ENCODE data around the gene DENND1B.

DENND1B gene, protein sequence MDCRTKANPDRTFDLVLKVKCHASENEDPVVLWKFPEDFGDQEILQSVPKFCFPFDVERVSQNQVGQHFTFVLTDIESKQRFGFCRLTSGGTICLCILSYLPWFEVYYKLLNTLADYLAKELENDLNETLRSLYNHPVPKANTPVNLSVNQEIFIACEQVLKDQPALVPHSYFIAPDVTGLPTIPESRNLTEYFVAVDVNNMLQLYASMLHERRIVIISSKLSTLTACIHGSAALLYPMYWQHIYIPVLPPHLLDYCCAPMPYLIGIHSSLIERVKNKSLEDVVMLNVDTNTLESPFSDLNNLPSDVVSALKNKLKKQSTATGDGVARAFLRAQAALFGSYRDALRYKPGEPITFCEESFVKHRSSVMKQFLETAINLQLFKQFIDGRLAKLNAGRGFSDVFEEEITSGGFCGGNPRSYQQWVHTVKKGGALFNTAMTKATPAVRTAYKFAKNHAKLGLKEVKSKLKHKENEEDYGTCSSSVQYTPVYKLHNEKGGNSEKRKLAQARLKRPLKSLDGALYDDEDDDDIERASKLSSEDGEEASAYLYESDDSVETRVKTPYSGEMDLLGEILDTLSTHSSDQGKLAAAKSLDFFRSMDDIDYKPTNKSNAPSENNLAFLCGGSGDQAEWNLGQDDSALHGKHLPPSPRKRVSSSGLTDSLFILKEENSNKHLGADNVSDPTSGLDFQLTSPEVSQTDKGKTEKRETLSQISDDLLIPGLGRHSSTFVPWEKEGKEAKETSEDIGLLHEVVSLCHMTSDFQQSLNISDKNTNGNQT

GRCh38 chr1:197775282-197776262 is at the start of gene DENND1B:
Gene DENND1B, minus strand, starts transcription at chr1:197775480. Its CDS starts 325 bp downstream, at chr1:197775155.
- no peak for DNase-seq

GRCh38 chr1:197814306-197814705 is 39.0 kb upstream of the DENND1B start:
- DNase-seq = no peak

DNA sequence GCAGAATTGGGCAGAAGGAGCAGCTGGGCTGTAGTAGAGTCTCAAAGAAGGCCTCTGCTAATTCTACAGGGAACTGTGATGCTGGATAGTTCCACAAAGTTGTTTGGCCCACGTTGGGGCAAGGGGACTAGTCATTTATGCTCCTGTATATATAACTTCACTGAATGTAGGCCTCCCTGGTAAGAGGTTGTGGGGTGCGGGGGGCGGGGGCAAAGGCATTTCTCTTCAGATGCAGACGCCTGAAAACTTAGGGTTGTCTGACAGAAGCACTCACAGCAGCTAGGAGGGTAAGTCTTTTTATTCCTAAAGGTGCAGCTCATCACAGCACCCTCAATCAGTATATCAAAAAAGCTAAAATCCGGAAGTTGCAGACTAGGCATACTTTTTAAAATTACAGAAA is 38.5 kb upstream of the DENND1B start:
- DNase-seq = no peak

DNA sequence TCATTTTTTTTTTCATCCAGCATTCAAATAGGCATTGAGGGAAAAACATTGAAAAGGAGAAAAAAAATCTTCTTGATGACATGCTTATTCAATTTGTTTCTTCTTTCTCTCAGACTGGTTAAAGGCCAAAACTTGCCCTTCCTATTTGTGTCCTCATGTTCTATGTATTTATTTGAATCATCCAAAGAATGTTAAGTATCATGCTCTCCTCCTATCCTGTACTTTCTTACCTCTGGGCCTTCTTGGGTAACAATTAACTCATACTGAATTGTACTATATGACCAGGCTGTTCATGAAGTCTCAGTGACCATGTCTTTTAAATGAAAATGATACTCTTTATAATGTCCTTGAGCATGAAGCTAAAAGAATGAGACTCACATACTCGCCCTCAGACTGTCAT is 36.5 kb upstream of the DENND1B start:
- DNase-seq = no peak

GRCh38 chr1:197810812-197811211 is 35.5 kb upstream of the DENND1B start:
- no peak for DNase-seq

- DNase-seq = no peak
These were observed 33.6 kb upstream of the DENND1B start for GRCh38 chr1:197808880-197809279.

DNA sequence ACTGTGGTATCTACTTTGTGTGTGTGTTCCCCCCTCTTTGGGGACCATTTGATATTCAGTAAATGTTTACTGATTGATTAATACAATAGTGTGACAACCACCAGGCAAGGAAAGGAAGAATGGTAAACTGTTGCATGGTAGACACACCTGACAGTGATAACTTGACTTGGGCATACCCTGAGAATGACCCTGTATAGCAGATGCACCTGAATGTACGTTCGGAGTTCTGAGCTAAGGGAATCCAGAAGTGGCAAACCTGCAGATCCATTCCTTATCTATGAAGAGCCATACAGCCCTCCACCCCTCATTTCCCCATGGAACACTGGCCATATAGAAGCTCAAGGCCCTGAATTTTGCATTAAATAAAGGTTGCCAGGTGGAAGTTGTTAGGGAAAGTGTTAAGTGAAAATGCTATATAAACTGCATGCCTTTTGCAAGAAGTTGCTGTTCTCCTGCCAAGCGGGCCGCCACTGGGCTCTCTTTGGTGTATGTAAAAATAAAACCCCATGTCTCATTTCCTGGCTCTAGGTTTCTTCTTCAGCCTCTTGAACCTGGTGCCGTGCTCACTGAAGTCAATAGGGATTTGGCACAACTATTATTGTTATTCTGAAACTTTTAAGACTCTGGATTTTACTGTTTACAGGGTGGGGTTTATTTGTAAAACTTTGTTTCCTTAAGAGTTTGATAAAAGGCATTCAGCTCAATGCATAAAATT is 32.6 kb upstream of the DENND1B start:
- no peak for DNase-seq

DNA sequence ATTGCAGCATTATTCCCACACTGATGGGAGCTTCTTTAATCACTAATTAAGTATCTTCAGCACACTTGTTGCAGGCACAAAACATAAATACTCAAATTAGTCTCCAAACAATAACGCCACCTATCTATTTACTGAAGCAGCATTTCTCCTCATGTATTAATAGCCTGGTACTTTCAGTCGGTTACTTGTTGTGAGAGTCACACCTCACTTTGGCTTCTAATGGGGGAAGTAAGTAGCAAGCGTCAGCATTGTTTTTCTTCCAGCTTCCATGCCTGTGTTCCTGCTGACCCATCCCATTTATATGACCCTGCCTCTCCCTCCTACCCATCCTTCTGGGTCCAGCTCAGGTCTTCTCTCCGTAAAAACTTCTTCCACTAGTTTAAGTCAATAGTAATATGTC is 31.9 kb upstream of the DENND1B start:
- no peak for DNase-seq

DNA sequence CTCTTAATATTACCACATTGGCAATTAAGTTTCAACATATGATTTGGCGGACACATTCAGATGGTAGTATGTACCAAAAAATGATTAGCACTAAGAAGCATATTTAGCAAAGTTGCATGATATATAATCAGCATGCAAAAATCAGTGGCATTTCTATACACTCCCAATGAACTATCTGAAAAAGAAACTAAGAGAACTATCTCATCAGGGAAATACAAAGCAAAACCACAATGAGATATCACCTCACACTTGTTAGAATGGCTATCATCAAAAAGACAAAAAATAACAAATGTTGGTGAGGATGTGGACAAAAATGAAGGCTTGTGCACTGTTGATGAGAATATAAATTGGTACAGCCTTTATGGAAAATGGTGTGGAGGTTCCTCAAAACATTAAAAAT is 31.4 kb upstream of the DENND1B start:
- DNase-seq = no peak

DNA sequence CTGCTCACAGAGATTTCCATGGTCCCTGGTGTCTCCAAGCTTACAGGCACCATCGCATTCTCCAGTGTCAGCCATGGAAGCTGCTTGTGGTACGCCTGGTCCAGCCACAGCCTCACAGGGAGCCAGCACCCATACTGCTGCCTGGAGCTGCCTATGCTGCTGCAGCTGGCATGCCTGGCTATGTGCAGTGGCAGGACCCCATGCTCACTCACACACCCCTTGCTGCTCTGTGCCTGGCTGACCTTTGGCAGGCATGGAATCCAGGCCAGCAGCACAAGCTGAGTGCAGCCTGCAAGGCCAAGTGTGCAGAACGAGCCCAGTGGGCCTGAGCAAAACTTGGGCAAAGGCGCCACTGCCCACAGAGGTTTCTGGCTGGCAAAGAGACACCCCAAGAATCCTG is 26.4 kb upstream of the DENND1B start:
- no peak for DNase-seq

DNA sequence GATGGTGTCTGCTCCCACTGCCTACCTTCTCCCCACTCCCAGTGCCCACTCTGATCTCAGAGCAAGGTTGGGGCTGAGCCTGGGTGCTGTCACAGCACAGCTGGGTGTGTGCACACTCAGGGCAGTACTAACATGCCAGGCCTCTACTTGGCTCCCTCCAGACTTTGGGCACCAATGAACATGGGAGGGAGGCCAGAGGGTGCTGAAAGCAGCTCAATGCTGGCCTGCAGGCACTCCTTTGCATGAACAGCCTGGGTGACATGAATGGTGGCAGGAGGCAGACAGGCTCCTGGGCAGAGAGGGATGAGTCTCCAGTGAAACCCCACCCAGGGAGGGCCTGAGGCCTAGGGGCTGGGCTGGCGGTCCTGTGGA is 25.8 kb upstream of the DENND1B start:
- no peak for DNase-seq

DNA sequence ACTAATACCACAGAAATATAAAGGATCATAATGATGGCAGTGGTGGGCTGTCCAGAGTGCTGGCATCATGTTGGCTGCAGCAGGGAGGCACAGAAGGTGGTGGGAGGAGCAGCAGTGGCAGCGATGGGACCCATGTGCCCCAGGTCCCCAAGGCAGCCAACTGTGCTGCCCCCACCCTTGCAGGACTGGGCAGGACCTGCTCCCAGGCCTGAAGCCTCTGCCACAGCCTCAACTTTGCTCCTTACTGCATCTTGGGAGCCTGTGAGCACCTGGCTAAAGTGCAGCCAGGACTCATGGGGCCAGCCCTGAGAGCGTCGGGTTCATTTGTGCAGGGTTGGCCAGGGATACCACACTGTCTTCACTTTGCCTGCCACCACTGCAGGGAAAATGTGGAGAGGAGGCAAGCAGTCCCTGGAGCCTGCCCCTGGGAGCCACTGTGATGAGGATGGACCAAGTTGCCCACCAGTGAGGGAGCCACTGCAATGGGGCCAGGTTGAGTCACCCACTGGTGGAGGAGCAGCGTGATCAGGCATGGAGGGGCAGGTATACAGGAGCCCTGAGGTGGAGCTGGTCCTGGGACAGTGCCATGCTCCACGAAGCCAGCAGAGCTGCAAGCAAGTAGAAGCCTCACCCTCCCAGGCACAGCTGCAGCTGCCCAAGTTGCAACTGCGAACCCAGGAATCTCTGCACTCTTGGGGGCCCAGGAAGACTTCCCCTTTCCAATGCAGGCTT is 25.3 kb upstream of the DENND1B start:
- no peak for DNase-seq

GRCh38 chr1:197799271-197799670 is 24.0 kb upstream of the DENND1B start:
- no peak for DNase-seq

DNA sequence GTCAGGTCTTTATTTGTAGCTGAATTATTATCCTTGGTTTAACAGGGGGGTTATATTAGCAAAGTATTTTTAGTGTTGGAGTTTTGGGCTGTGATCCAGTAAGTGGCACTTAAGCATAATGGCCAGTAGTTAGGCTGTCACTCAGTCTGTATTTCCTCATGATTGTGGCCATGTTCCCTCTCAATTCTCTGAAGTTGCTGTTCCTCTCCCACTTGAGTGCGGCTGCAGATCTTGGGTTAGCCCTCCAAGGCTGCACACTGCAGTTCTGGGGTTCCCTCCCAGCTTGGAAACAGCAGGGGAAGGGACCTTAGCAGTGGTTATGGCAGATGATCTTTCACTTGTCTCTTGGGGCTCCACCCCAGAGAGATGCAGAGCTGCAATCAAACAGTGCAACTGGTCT is 23.2 kb upstream of the DENND1B start:
- no peak for DNase-seq

DNA sequence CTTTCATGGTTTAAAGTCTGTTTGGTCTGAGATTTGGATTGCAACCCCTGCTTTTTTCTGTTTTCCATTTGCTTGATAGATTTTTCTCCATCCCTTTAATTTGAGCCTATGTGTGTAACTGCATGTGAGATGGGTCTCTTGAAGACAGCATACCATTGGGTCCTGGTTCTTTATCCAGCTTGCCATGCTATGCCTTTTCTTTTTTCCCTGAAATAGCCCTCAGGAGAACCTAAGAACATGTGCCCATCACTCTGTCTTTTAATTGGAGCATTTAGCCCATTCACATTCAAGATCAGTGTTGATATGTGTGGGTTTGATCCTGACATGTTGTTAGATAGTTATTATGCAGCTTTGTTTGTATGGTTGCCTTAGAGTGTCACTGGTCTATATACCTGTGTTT is 21.7 kb upstream of the DENND1B start:
- no peak for DNase-seq

GRCh38 chr1:197788741-197789739 is 13.8 kb upstream of the DENND1B start:
- no peak for DNase-seq

- DNase-seq = no peak
These were observed 12.6 kb upstream of the DENND1B start for GRCh38 chr1:197787623-197788536.

- no peak for DNase-seq
These were observed 11.8 kb upstream of the DENND1B start for GRCh38 chr1:197787056-197787455.

DNA sequence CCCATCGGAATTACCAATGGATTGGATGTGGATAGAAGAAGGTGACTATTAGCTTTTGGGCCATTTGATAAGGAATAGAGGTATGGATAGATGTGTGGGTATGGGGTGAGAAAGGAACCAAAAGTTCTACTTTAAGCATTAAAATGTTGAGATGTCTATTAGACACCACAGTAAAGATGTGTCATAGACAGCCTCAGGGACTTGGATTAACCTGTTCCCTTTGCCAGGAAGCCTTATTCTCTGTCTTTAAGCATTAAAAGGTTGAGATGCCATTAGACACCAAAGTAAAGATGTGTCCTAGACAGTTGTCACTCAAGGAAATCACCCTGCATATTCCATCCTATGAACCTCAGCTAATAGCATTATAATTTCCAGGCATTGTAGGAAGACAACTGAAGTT is 11.0 kb upstream of the DENND1B start:
- DNase-seq = no peak

All from NCI-H1417 treated with DMSO at 0.1 percent for 48 hours (cell line).